Activated T-cell treated with anti-CD3 and anti-CD28 coated beads, Interleukin-2, amount 50 U/mL, for 48 hours (primary cell): ENCODE data around the gene C2orf80.
"Not testable (repeated sequence)": the region's sequence is repeated elsewhere in the genome, so short reads cannot be mapped to it uniquely, and the experiment has no call there.

ENCODE experiments used
- DNase-seq, 2 experiments: peaks; one replicate each; pipeline ENCODE4 v3.0.0-alpha.2; 2020

Gene C2orf80

GRCh38 chr2:208130712-208131110 lies 59.1 kb downstream of the C2orf80 start:
- no peak for DNase-seq

- DNase-seq, result no peak
Measured at GRCh38 chr2:208129744-208130711, 59.8 kb downstream of the C2orf80 start, which contains the start of gene CRYGC. Gene CRYGC (minus strand): TSS chr2:208129828. CDS start chr2:208129792, 36 bp downstream.

GRCh38 chr2:208128136-208128535 lies 61.7 kb downstream of the C2orf80 start:
- no peak for DNase-seq

GRCh38 chr2:208127090-208127489 lies 62.7 kb downstream of the C2orf80 start:
- DNase-seq, result no peak

- no peak for DNase-seq
Measured at GRCh38 chr2:208125251-208125650, 64.6 kb downstream of the C2orf80 start.

- peak; percentile 22 to 28 for DNase-seq
Measured at GRCh38 chr2:208124013-208124715, 65.7 kb downstream of the C2orf80 start, which contains the start of gene CRYGD. Gene CRYGD (minus strand): TSS chr2:208124524. CDS start chr2:208124473, 51 bp downstream.

GRCh38 chr2:208122248-208122647 lies 67.6 kb downstream of the C2orf80 start:
- DNase-seq, result no peak

- no peak for DNase-seq
Measured at GRCh38 chr2:208118918-208119317, 70.9 kb downstream of the C2orf80 start.

GRCh38 chr2:208117390-208117789 lies 72.4 kb downstream of the C2orf80 start:
- DNase-seq, result not testable (repeated sequence)
